ENCODE data around the gene UGT2B28.
"Not testable (repeated sequence)": the region's sequence is repeated elsewhere in the genome, so short reads cannot be mapped to it uniquely, and the experiment has no call there.

UGT2B28 gene

GRCh38 chr4:69280081-69280480 is at the start of gene UGT2B28:
UGT2B28 (plus strand) TSS chr4:69280475; CDS start chr4:69280501, 26 bp downstream.
- not testable (repeated sequence) for DNase-seq

- DNase-seq = no peak
These were observed 41.2 kb upstream of the UGT2B28 start for GRCh38 chr4:69239092-69239491.

- DNase-seq = no peak
These were observed 40.6 kb upstream of the UGT2B28 start for GRCh38 chr4:69239557-69240168.

- DNase-seq = not testable (repeated sequence)
These were observed 39.5 kb upstream of the UGT2B28 start for GRCh38 chr4:69240787-69241186.

- not testable (repeated sequence) for DNase-seq
These were observed 38.5 kb upstream of the UGT2B28 start for GRCh38 chr4:69241746-69242145.

- peak in 1 of 2 donors; percentile 71 for DNase-seq
These were observed 37.6 kb upstream of the UGT2B28 start for GRCh38 chr4:69242562-69243240.

- not testable (repeated sequence) for DNase-seq
These were observed 29.4 kb upstream of the UGT2B28 start for GRCh38 chr4:69250884-69251283.

GRCh38 chr4:69253147-69253772 is 27.0 kb upstream of the UGT2B28 start:
- DNase-seq = not testable (repeated sequence)

GRCh38 chr4:69268612-69269011 is 11.7 kb upstream of the UGT2B28 start:
- not testable (repeated sequence) for DNase-seq

GRCh38 chr4:69296356-69296755 is 16.1 kb downstream of the UGT2B28 start:
- not testable (repeated sequence) for DNase-seq

- not testable (repeated sequence) for DNase-seq
These were observed 28.3 kb downstream of the UGT2B28 start for GRCh38 chr4:69308426-69309033.

GRCh38 chr4:69309549-69310076 is 29.3 kb downstream of the UGT2B28 start:
- peak in 1 of 2 donors; percentile 86 for DNase-seq

GRCh38 chr4:69310262-69310661 is 30.0 kb downstream of the UGT2B28 start:
- DNase-seq = not testable (repeated sequence)

- peak in 1 of 2 donors; percentile 63 for DNase-seq
These were observed 37.5 kb downstream of the UGT2B28 start for GRCh38 chr4:69317669-69318298.

GRCh38 chr4:69321153-69321729 is 41.0 kb downstream of the UGT2B28 start:
- DNase-seq = no peak

- no peak for DNase-seq
These were observed 41.8 kb downstream of the UGT2B28 start for GRCh38 chr4:69322055-69322454.

- no peak for DNase-seq
These were observed 43.0 kb downstream of the UGT2B28 start for GRCh38 chr4:69323284-69323683.

- DNase-seq = no peak
These were observed 50.2 kb downstream of the UGT2B28 start for GRCh38 chr4:69330345-69331047.

- not testable (repeated sequence) for DNase-seq
These were observed 51.0 kb downstream of the UGT2B28 start for GRCh38 chr4:69331304-69331703.

GRCh38 chr4:69335485-69335884 is 55.2 kb downstream of the UGT2B28 start:
- DNase-seq = not testable (repeated sequence)

- not testable (repeated sequence) for DNase-seq
These were observed 62.8 kb downstream of the UGT2B28 start for GRCh38 chr4:69343114-69343513.
